ENCODE measurements around the gene TSPAN9.

TSPAN9 gene

GRCh38 chr12:3099146-3099545, 22.0 kb downstream of the TSPAN9 start:
- Histone ChIP-seq H3K27me3 (replicated peaks) (no peaks in the 10 kb centered on the region), H3K27ac (no peak overlapping the region), H3K36me3 (replicated peaks) (no peaks in the 10 kb centered on the region), H3K4me3 (ENCODE audit: low read depth, low read length) (no peak overlapping the region)
- no peak for TF ChIP-seq CTCF (IDR thresholded peaks at IDR 0.05; ENCODE audit: low read depth, low read length, missing control alignments)
- no peak for DNase-seq
- in situ Hi-C loops (cut with HindIII; ENCODE audit: low pct_ligation_motif_present, low sequenced_read_pairs): no loop called here

GRCh38 chr12:3101309-3102024, 24.3 kb downstream of the TSPAN9 start:
- no peak overlapping the region for H3K4me3 ChIP-seq (ENCODE audit: low read depth, low read length)
- no peaks in the 10 kb centered on the region for H3K27me3 ChIP-seq (replicated peaks)
- no peak overlapping the region for H3K27ac ChIP-seq
- H3K36me3 ChIP-seq (replicated peaks): no peaks in the 10 kb centered on the region
- no peak for TF ChIP-seq CTCF (IDR thresholded peaks at IDR 0.05; ENCODE audit: low read depth, low read length, missing control alignments)
- in situ Hi-C loops (cut with HindIII; ENCODE audit: low pct_ligation_motif_present, low sequenced_read_pairs): no loop called here
- no peak for DNase-seq

GRCh38 chr12:3102771-3103410, 25.7 kb downstream of the TSPAN9 start:
- DNase-seq: no peak
- H3K27ac ChIP-seq: no peak overlapping the region
- in situ Hi-C loops (cut with HindIII; ENCODE audit: low pct_ligation_motif_present, low sequenced_read_pairs): no loop called here

GRCh38 chr12:3103806-3104205, 26.6 kb downstream of the TSPAN9 start:
- TF ChIP-seq CTCF (IDR thresholded peaks at IDR 0.05; ENCODE audit: low read depth, low read length, missing control alignments): no peak
- H3K27ac ChIP-seq: no peak overlapping the region
- DNase-seq: no peak
- in situ Hi-C loops (cut with HindIII; ENCODE audit: low pct_ligation_motif_present, low sequenced_read_pairs): no loop called here
- no peak overlapping the region for H3K4me3 ChIP-seq (ENCODE audit: low read depth, low read length)
- no peaks in the 10 kb centered on the region for H3K27me3 ChIP-seq (replicated peaks)
- no peaks in the 10 kb centered on the region for H3K36me3 ChIP-seq (replicated peaks)

More at GRCh38 chr12:3102771-3103410, 25.7 kb downstream of the TSPAN9 start:
- no peaks in the 10 kb centered on the region for H3K36me3 ChIP-seq (replicated peaks)
- TF ChIP-seq CTCF (IDR thresholded peaks at IDR 0.05; ENCODE audit: low read depth, low read length, missing control alignments): no peak
- H3K27me3 ChIP-seq (replicated peaks): no peaks in the 10 kb centered on the region
- H3K4me3 ChIP-seq (ENCODE audit: low read depth, low read length): no peak overlapping the region

- DNase-seq: no peak
- no peak overlapping the region for H3K4me3 ChIP-seq (ENCODE audit: low read depth, low read length)
- in situ Hi-C loops (cut with HindIII; ENCODE audit: low pct_ligation_motif_present, low sequenced_read_pairs): no loop called here
- H3K36me3 ChIP-seq (replicated peaks): no peaks in the 10 kb centered on the region
- H3K27ac ChIP-seq: no peak overlapping the region
- no peak for TF ChIP-seq CTCF (IDR thresholded peaks at IDR 0.05; ENCODE audit: low read depth, low read length, missing control alignments)
- no peaks in the 10 kb centered on the region for H3K27me3 ChIP-seq (replicated peaks)
Observed at GRCh38 chr12:3105690-3106479, 28.7 kb downstream of the TSPAN9 start.

Data from brain microvascular endothelial cell (primary cell).